NT2/D1 (cell line): Measurements from ENCODE around the gene GNAQ.

Experiments used
- SUZ12 ChIP-seq: IDR thresholded peaks from 2 replicates; pipeline ENCODE4 v1.6.1; 2011; ENCODE audit not compliant: insufficient read length, insufficient read depth; ENCODE audit errors: extremely low read depth
- YY1 ChIP-seq: IDR thresholded peaks from 2 replicates; pipeline ENCODE4 v1.6.1; 2011; ENCODE audit not compliant: insufficient read length, insufficient read depth
- ZNF274 ChIP-seq: IDR thresholded peaks from 2 replicates; pipeline ENCODE4 v1.6.1; 2011; ENCODE audit warnings: mild to moderate bottlenecking, low read depth, low read length

DNA sequence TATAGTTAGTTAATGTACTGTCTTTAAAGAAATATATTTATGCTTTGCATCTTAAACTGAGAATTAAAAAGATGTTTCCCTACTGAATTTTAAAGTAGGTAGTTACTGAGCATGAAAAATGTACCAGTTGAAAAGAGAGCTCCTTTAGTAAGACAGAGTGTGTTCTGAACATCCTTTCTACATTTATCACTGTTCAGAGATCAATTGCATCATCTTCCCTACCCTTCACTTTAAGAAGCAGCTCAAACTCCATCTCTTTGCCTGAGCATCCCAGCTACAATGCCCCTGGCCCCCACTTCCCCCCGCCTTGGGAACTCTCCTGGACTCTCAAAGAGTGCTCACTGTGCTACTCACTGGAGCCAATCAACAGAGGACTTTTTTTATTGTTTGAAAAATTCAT lies 164.7 kb downstream of the GNAQ start:
- TF ChIP-seq SUZ12 (no peak), ZNF274 (no peak), YY1 (no peak)
